T-helper 9 cell (primary cell): ENCODE results near the gene CTNNBIP1.

Source experiments
- DNase-seq: peaks from one replicate; pipeline ENCODE4 v3.0.0-alpha.2; 2020

CTNNBIP1 gene

GRCh38 chr1:9852004-9852403 is 58.1 kb downstream of the CTNNBIP1 start:
- no peak for DNase-seq

DNA sequence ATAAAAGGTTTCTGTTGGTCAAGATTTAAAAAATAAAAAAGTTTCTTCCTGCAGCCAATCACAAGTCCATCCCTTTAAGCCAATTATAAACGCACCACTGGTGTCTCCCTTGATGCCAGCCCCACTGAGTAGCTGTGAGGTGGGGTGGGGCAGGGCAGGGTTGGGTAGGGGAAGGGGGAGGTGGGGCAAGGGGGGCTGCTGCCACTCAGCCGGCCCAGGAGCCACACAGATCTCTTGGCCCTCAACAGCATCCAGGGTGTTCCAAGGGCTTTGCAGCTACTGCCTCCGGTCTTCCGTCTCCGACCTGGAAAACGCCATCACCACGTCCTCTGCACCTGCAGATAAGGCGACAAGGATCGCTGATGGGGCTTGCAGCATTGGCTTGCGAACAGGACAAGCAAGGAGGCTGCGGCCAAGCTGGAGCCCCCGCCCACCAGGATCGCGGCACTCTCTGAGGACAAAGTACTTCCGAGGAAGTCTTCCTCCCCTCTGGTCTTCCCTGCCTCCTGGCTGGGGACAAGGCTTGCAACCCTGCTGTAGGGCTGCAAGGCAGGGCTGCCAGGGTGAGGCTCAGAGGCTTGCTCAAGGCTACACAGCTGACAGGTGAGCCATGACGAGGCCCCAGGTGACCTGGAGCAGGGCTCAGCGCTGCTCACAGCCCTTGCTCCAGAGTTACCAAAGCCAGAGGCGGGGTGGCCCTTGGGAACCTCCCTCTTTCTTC is 59.5 kb downstream of the CTNNBIP1 start:
- DNase-seq: no peak

- DNase-seq: no peak
These were observed 60.2 kb downstream of the CTNNBIP1 start for GRCh38 chr1:9849691-9850441.

DNA sequence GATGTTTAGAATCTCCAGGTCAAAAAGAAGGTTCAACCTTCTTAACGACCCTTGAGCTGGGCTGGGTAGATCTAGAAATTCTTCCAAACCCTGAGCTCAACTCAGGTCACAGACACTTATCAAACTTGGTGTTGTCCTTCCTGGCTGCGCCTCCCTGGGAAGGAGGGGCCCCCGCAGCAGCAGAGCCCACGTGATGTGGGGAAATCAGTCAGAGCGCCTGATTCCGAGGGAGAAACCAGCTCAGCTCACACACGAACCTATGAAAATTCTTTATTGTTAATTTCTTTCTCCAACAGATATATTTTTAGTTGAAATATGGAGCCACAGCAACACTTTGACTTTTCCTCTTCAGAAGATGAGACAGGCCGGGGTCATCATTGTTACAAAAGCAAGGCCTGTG is 62.0 kb downstream of the CTNNBIP1 start:
- no peak for DNase-seq

- DNase-seq: no peak
These were observed 62.8 kb downstream of the CTNNBIP1 start for GRCh38 chr1:9847269-9847668.

DNA sequence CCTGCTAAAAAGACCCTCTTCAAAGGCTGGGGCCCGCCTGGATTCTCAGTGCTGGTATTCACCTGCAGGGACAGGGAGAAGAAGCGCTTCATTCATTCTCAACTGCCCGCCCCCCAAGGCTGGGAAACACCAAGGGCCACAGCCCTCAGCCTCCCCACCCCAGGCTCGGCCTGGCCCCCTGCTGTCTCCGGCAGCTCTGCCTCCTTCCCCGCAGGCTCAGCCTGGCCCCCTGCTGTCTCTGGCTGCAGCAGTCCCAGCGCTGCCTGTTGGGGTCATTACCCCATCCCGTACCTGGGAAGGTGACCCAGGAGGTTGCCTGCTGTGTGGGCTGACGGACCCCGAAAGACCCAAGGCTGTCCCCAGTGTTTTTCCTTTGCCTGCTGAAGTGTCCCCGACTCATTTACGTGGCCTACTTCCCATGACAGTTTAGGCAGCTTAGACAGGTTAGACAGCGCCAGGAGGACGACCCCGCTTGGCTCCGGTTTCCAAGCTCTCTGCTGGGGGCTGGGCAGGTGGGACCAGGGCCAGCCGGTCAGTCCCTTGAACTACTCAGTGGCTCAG is 63.4 kb downstream of the CTNNBIP1 start:
- DNase-seq: no peak

DNA sequence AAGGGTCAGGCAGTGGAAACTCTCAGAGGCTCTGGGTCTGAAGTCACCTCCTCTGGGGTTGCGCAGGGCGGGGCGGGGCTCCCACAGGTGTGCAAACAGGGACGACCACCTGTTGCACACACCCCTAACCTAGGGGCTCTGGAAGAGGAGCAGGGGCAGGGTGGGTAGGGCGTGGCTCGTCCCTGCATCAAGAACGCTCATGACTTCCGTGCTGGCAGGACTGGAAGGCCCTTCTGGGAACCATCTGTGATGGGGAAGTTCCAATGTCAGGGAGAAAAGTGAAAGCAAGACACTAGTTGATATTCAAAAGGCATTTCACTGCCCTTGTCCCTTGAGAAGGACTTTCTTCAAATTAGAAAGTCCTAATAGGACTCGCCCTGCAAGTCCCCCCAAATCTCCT is 64.2 kb downstream of the CTNNBIP1 start:
- DNase-seq: no peak

GRCh38 chr1:9844756-9845155 is 65.3 kb downstream of the CTNNBIP1 start:
- no peak for DNase-seq

GRCh38 chr1:9844106-9844505 is 66.0 kb downstream of the CTNNBIP1 start:
- no peak for DNase-seq

- DNase-seq: no peak
These were observed 66.5 kb downstream of the CTNNBIP1 start for GRCh38 chr1:9843576-9843945.

DNA sequence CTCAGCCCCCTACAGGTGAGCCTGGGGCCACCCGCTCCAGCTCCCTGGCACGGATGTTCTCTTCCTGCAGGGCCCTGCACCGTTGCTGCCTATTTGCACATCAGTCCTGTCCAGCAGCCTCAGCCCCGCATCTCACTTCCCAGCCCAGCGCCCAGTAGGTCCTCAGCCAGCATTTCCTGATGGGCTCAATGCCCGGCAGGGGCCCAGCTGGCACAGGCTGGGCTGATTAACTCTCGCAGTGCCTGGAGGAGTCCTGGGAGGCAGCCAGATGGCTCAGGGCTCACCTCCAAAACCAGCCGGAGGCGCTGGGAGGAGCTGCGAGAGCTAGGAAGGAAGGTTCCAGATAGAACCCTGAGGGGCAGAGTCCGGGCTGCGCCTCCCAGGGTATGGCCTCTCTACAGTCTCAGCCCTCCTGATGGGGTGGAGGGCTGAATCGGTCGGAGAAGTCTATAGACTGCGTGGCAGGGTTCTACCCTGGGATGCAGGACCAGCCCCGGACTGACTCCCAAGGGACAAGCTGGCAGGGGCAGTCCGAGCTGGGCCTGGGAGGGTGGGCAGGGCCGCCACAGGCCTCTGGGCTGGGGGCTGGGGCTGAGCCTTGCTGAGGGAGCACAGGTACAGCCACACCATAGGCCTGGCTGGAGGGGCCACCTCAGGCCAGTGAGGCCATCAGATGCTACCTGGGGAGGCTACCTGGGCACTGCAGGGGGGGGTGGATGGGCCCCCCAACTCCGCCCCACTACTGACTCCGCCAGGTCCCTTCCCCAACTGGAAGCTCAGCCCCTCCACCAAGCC is 67.1 kb downstream of the CTNNBIP1 start:
- no peak for DNase-seq

GRCh38 chr1:9842073-9842711 is 67.9 kb downstream of the CTNNBIP1 start:
- no peak for DNase-seq

- DNase-seq: no peak
These were observed 68.6 kb downstream of the CTNNBIP1 start for GRCh38 chr1:9841460-9841859.

GRCh38 chr1:9840176-9840575 is 69.9 kb downstream of the CTNNBIP1 start:
- no peak for DNase-seq

DNA sequence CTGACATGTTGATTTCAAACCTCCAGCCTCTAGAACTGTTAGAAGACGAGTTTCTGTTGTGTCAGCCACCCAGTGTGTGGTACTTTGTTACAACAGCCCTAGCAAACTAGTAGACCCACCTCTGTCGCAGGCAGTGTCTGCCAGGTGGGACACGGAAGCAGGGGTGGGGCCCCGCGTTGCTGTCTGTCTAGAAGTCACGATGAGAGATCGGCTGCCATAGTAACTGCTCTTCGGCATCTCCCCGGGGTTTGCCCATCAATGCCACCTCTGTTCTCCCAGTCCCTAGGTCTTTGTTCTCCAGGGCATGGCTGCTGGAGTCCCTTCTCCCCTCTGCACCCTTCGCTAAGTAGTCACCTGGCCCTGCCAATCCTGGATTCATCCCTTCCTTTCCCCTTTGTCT is 71.1 kb downstream of the CTNNBIP1 start:
- no peak for DNase-seq

GRCh38 chr1:9836632-9836960 is 73.5 kb downstream of the CTNNBIP1 start:
- DNase-seq: no peak

- no peak for DNase-seq
These were observed 74.1 kb downstream of the CTNNBIP1 start for GRCh38 chr1:9835758-9836631.

DNA sequence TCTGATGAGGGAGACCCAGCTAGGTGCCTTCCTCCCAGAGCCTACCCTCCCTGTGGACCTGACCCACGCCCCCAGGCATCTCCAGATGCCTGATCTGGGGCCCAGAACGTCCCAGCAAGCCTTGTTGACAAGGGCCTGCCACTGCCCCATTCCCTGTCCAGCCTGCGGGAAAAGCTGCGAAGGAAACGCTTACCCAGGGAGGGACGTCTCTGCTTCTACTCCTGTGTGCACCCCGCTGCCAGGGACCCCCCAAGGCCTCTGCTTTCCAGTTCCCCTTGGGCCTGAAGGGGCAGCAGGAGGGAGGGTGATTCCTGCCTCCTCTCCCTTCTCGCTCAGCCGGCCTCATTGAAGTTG is 74.7 kb downstream of the CTNNBIP1 start:
- no peak for DNase-seq

GRCh38 chr1:9833632-9834031 is 76.4 kb downstream of the CTNNBIP1 start:
- DNase-seq: no peak

GRCh38 chr1:9827558-9828185 is 82.4 kb downstream of the CTNNBIP1 start:
- DNase-seq: no peak

GRCh38 chr1:9826616-9827015 is 83.5 kb downstream of the CTNNBIP1 start:
- DNase-seq: no peak

- no peak for DNase-seq
These were observed 84.0 kb downstream of the CTNNBIP1 start for GRCh38 chr1:9826087-9826486.
